Spleen (tissue), 7 donors: ENCODE results near the gene CHMP4B.

ENCODE experiments used
- POLR2A ChIP-seq, 3 donors: fragments of 450-650 bp; IDR thresholded peaks; one replicate each; pipeline ENCODE4 v1.5.1; 2017; ENCODE audit warnings: antibody characterized with exemption in 3 of 3, mild to moderate bottlenecking in 1 of 3
- POLR2AphosphoS5 ChIP-seq, 3 donors: sonication (generic); formaldehyde crosslinking; IDR thresholded peaks; one replicate each; pipeline ENCODE4 v1.5.1; 2017; ENCODE audit warnings: antibody characterized with exemption in 3 of 3
- TF ChIP-seq, protein P1 (sequence below), 11 experiments: fragments of 200-600 bp in 7 of 11; fragments of 450-650 bp in 4 of 11; sonication (generic) in 4 of 11; IDR thresholded peaks in 8 of 11; conservative IDR thresholded peaks in 3 of 11; 1 replicate in 7 of 11; 2 replicates in 4 of 11; pipeline versions ENCODE4 v1.4.0 to v1.8.0; 2016 to 2021; ENCODE audit warnings: antibody characterized with exemption in 11 of 11, inconsistent platforms in 4 of 11, mild to moderate bottlenecking in 1 of 11
- donor health status: DM: no; HTN: no; CAD: no; lungs with moderate emphysema.
- donor health status: DM: no; HTN: no; CAD: no.
- donor health status: DM: no; HTN: no; CAD: no.

DNA sequence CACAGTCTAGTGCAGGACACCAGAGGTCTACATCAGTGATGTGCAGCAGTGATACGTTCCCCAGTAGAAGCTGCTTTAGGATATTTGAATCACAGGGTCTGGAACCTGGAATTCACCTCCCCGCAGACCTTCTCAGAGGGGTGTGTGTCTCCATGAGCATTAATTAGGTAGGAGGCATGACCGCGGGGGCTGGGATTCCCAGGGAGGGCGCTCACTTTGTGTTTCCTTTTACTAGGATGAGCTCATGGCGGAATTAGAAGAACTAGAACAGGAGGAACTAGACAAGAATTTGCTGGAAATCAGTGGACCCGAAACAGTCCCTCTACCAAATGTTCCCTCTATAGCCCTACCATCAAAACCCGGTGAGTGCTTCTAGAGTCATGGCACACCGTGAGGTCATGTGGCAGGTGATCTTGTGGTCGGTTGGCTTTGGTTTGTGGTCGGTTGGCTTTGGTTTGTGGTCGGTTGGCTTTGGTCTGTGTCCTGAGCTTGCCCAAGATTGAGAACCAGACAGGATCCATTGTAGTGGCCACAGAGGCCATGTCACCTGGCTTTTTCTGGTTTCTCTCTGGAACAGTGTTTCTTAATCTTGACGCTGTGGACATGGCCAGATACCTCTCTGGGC, 40.8 kb downstream of the CHMP4B start:
- TF ChIP-seq, protein P1, sequence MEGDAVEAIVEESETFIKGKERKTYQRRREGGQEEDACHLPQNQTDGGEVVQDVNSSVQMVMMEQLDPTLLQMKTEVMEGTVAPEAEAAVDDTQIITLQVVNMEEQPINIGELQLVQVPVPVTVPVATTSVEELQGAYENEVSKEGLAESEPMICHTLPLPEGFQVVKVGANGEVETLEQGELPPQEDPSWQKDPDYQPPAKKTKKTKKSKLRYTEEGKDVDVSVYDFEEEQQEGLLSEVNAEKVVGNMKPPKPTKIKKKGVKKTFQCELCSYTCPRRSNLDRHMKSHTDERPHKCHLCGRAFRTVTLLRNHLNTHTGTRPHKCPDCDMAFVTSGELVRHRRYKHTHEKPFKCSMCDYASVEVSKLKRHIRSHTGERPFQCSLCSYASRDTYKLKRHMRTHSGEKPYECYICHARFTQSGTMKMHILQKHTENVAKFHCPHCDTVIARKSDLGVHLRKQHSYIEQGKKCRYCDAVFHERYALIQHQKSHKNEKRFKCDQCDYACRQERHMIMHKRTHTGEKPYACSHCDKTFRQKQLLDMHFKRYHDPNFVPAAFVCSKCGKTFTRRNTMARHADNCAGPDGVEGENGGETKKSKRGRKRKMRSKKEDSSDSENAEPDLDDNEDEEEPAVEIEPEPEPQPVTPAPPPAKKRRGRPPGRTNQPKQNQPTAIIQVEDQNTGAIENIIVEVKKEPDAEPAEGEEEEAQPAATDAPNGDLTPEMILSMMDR (IDR thresholded peaks at IDR 0.05 in 8 of 11, conservative IDR thresholded peaks at IDR 0.05 in 3 of 11) = no peak
- TF ChIP-seq POLR2A (IDR thresholded peaks at IDR 0.05) (no peak), POLR2AphosphoS5 (IDR thresholded peaks at IDR 0.05) (no peak)
